ENCODE results near the gene KATNAL1. TPM values are rescaled to one million over a fixed set of nuclear protein-coding genes. Genes with fewer than 3 reads are reported as not detected.

KATNAL1 gene
- total RNA-seq, 1 experiment from 2014 or later, result 11.2 TPM

GRCh38 chr13:30194906-30195305, 112.4 kb downstream of the KATNAL1 start:
- Mint-ChIP-seq H3K9me3 (no peaks in the 10 kb centered on the region), H3K27me3 (ENCODE audit: low read depth) (no peaks in the 10 kb centered on the region), H3K4me3 (no peak overlapping the region), H3K27ac (no peak overlapping the region), H3K36me3 (ENCODE audit: insufficient read depth in 1 of 3, low read depth in 3 of 3) (no peaks in the 10 kb centered on the region; a peak in 1 of 7 replicates), H3K4me1 (peaks cover 23 to 24% of the 10 kb centered on the region in 2 experiments)
- TF ChIP-seq CTCF (conservative IDR thresholded peaks at IDR 0.05), result no peak
- Histone ChIP-seq H2BK20ac (ENCODE audit: low read depth, low read length, poor library complexity, severe bottlenecking) (no peak overlapping the region), H2AK5ac (ENCODE audit: insufficient read length, low read length) (no peak overlapping the region), H3K9ac (ENCODE audit: extremely low read depth, insufficient read length, low read length) (no peak overlapping the region), H3K56ac (ENCODE audit: insufficient read length, low read depth, low read length) (no peak overlapping the region), H3K4ac (ENCODE audit: low read depth, low read length) (no peak overlapping the region), H4K8ac (replicated peaks; ENCODE audit: insufficient read length, low read depth, low read length) (no peak overlapping the region), H3K4me2 (ENCODE audit: insufficient read depth, insufficient read length, low read length) (no peak overlapping the region), H2BK12ac (ENCODE audit: insufficient read length, low read depth, low read length) (no peak overlapping the region), H3K18ac (ENCODE audit: insufficient read length, low read depth, low read length) (no peak overlapping the region), H3K14ac (ENCODE audit: insufficient read depth, low read length) (no peak overlapping the region), H4K91ac (ENCODE audit: insufficient read length, low read depth, low read length) (no peak overlapping the region), H3K23me2 (ENCODE audit: insufficient read length, low read depth, low read length, poor library complexity, severe bottlenecking) (no peaks in the 10 kb centered on the region), H3K23ac (ENCODE audit: insufficient read length, low read depth, low read length) (no peak overlapping the region), H4K20me1 (ENCODE audit: control insufficient read depth, insufficient read depth, insufficient read length) (no peaks in the 10 kb centered on the region), H3K79me2 (ENCODE audit: insufficient read depth, low read length) (no peaks in the 10 kb centered on the region), H2BK15ac (ENCODE audit: low read depth, low read length) (no peak overlapping the region), H2BK5ac (ENCODE audit: insufficient read length, low read length) (no peak overlapping the region), H3K4me1 (ENCODE audit: insufficient read depth, low read length) (0 out of 2 replicates have a peak, but pooled peaks cover 2% of the 10 kb centered on the region), H2AFZ (ENCODE audit: low read length) (no peak overlapping the region), H3K9me3 (ENCODE audit: control insufficient read depth, low read depth, low read length) (no peaks in the 10 kb centered on the region), H2BK120ac (ENCODE audit: low read depth, low read length, poor library complexity, severe bottlenecking) (no peak overlapping the region), H3K27me3 (ENCODE audit: insufficient read depth, low read length) (no peaks in the 10 kb centered on the region), H4K5ac (ENCODE audit: insufficient read length, low read depth, low read length) (no peak overlapping the region), H3K79me1 (ENCODE audit: insufficient read depth, low read depth, low read length, poor library complexity, severe bottlenecking) (no peaks in the 10 kb centered on the region), H3T11ph (ENCODE audit: low read length) (no peak overlapping the region), H3K27ac (ENCODE audit: insufficient read length, low read depth, low read length) (no peak overlapping the region)
- WGBS (ENCODE audit: extremely low coverage, insufficient read length, low lambda C conversion rate), result no CpG with 5 or more reads among the region's 7 CpGs
- DNase-seq, result no peak
